Measurements from ENCODE around the gene DOCK4.

The DOCK4 gene

GRCh38 chr7:111954474-111955381, 251.5 kb downstream of the DOCK4 start:
- H3K9ac ChIP-seq (ENCODE audit: insufficient read length, low read depth) = no peak overlapping the region
- TF ChIP-seq SUZ12 (IDR thresholded peaks at IDR 0.05; ENCODE audit: extremely low read depth, insufficient read depth, insufficient read length) = no peak
- no peak for TF ChIP-seq ZNF274 (IDR thresholded peaks at IDR 0.05; ENCODE audit: low read depth, low read length)
- no peak for TF ChIP-seq YY1 (IDR thresholded peaks at IDR 0.05; ENCODE audit: insufficient read depth, insufficient read length)
- no peaks in the 10 kb centered on the region for H3K9me3 ChIP-seq (ENCODE audit: insufficient read depth, low read length)
- DNase-seq (ENCODE audit: low read depth, low spot score) = no peak
- H3K4me3 ChIP-seq (ENCODE audit: insufficient read length, low read depth) = no peak overlapping the region
- H3K27me3 ChIP-seq (ENCODE audit: insufficient read depth, insufficient read length) = no peaks in the 10 kb centered on the region
- no peaks in the 10 kb centered on the region for H3K4me1 ChIP-seq (ENCODE audit: insufficient read depth, insufficient read length)
- no peaks in the 10 kb centered on the region for H3K36me3 ChIP-seq (ENCODE audit: insufficient read depth, insufficient read length, low read length)

GRCh38 chr7:111954056-111954455, 252.1 kb downstream of the DOCK4 start:
- no peak for TF ChIP-seq YY1 (IDR thresholded peaks at IDR 0.05; ENCODE audit: insufficient read depth, insufficient read length)
- no peak for TF ChIP-seq SUZ12 (IDR thresholded peaks at IDR 0.05; ENCODE audit: extremely low read depth, insufficient read depth, insufficient read length)
- TF ChIP-seq ZNF274 (IDR thresholded peaks at IDR 0.05; ENCODE audit: low read depth, low read length) = no peak
- Histone ChIP-seq H3K9ac (ENCODE audit: insufficient read length, low read depth) (no peak overlapping the region), H3K27me3 (ENCODE audit: insufficient read depth, insufficient read length) (no peaks in the 10 kb centered on the region)

GRCh38 chr7:111953611-111954010, 252.6 kb downstream of the DOCK4 start:
- H3K4me1 ChIP-seq (ENCODE audit: insufficient read depth, insufficient read length) = no peaks in the 10 kb centered on the region
- H3K4me3 ChIP-seq (ENCODE audit: insufficient read length, low read depth) = no peak overlapping the region
- no peak for TF ChIP-seq YY1 (IDR thresholded peaks at IDR 0.05; ENCODE audit: insufficient read depth, insufficient read length)
- H3K9me3 ChIP-seq (ENCODE audit: insufficient read depth, low read length) = no peaks in the 10 kb centered on the region
- H3K36me3 ChIP-seq (ENCODE audit: insufficient read depth, insufficient read length, low read length) = no peaks in the 10 kb centered on the region
- H3K27me3 ChIP-seq (ENCODE audit: insufficient read depth, insufficient read length) = no peaks in the 10 kb centered on the region
- DNase-seq (ENCODE audit: low read depth, low spot score) = no peak
- H3K9ac ChIP-seq (ENCODE audit: insufficient read length, low read depth) = no peak overlapping the region

More at GRCh38 chr7:111954056-111954455, 252.1 kb downstream of the DOCK4 start:
- DNase-seq (ENCODE audit: low read depth, low spot score) = no peak
- H3K36me3 ChIP-seq (ENCODE audit: insufficient read depth, insufficient read length, low read length) = no peaks in the 10 kb centered on the region
- no peaks in the 10 kb centered on the region for H3K9me3 ChIP-seq (ENCODE audit: insufficient read depth, low read length)
- no peaks in the 10 kb centered on the region for H3K4me1 ChIP-seq (ENCODE audit: insufficient read depth, insufficient read length)
- H3K4me3 ChIP-seq (ENCODE audit: insufficient read length, low read depth) = no peak overlapping the region

- H3K9ac ChIP-seq (ENCODE audit: insufficient read length, low read depth) = no peak overlapping the region
- no peaks in the 10 kb centered on the region for H3K36me3 ChIP-seq (ENCODE audit: insufficient read depth, insufficient read length, low read length)
Observed at GRCh38 chr7:111952783-111953182, 253.4 kb downstream of the DOCK4 start.

DNA sequence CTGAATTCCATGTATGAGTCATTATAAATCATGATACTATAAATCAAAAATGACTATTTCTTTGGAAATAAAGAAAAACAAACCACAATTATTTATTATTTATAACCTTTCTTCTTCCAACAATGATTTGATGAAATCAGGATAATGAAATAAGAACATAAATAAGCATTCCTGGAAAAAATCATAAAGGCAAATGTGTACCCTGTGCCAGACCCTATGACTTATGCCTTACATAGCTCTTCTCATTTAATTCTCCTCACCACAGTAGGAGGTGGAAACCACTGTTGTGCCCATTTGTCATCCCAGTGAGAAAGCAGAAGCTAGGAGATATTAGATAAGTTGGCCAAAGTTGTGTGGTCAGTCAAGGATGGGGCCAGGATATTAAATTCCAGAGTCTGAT, 255.1 kb downstream of the DOCK4 start:
- Histone ChIP-seq H3K27me3 (ENCODE audit: insufficient read depth, insufficient read length) (no peaks in the 10 kb centered on the region), H3K36me3 (ENCODE audit: insufficient read depth, insufficient read length, low read length) (no peaks in the 10 kb centered on the region), H3K9me3 (ENCODE audit: insufficient read depth, low read length) (no peaks in the 10 kb centered on the region), H3K4me3 (ENCODE audit: insufficient read length, low read depth) (no peak overlapping the region), H3K9ac (ENCODE audit: insufficient read length, low read depth) (no peak overlapping the region), H3K4me1 (ENCODE audit: insufficient read depth, insufficient read length) (no peaks in the 10 kb centered on the region)
- TF ChIP-seq YY1 (IDR thresholded peaks at IDR 0.05; ENCODE audit: insufficient read depth, insufficient read length) (no peak), ZNF274 (IDR thresholded peaks at IDR 0.05; ENCODE audit: low read depth, low read length) (no peak), SUZ12 (IDR thresholded peaks at IDR 0.05; ENCODE audit: extremely low read depth, insufficient read depth, insufficient read length) (no peak)
- DNase-seq (ENCODE audit: low read depth, low spot score) = no peak

More at GRCh38 chr7:111952783-111953182, 253.4 kb downstream of the DOCK4 start:
- TF ChIP-seq ZNF274 (IDR thresholded peaks at IDR 0.05; ENCODE audit: low read depth, low read length) = no peak
- TF ChIP-seq SUZ12 (IDR thresholded peaks at IDR 0.05; ENCODE audit: extremely low read depth, insufficient read depth, insufficient read length) = no peak
- TF ChIP-seq YY1 (IDR thresholded peaks at IDR 0.05; ENCODE audit: insufficient read depth, insufficient read length) = no peak
- H3K4me3 ChIP-seq (ENCODE audit: insufficient read length, low read depth) = no peak overlapping the region
- no peak for DNase-seq (ENCODE audit: low read depth, low spot score)
- no peaks in the 10 kb centered on the region for H3K27me3 ChIP-seq (ENCODE audit: insufficient read depth, insufficient read length)
- H3K9me3 ChIP-seq (ENCODE audit: insufficient read depth, low read length) = no peaks in the 10 kb centered on the region
- H3K4me1 ChIP-seq (ENCODE audit: insufficient read depth, insufficient read length) = no peaks in the 10 kb centered on the region

GRCh38 chr7:111942450-111943081, 263.6 kb downstream of the DOCK4 start:
- DNase-seq (ENCODE audit: low read depth, low spot score) = no peak
- no peak for TF ChIP-seq SUZ12 (IDR thresholded peaks at IDR 0.05; ENCODE audit: extremely low read depth, insufficient read depth, insufficient read length)
- no peak for TF ChIP-seq ZNF274 (IDR thresholded peaks at IDR 0.05; ENCODE audit: low read depth, low read length)
- no peak for TF ChIP-seq YY1 (IDR thresholded peaks at IDR 0.05; ENCODE audit: insufficient read depth, insufficient read length)
- Histone ChIP-seq H3K4me1 (ENCODE audit: insufficient read depth, insufficient read length) (no peaks in the 10 kb centered on the region), H3K4me3 (ENCODE audit: insufficient read length, low read depth) (no peak overlapping the region), H3K27me3 (ENCODE audit: insufficient read depth, insufficient read length) (no peaks in the 10 kb centered on the region), H3K36me3 (ENCODE audit: insufficient read depth, insufficient read length, low read length) (no peaks in the 10 kb centered on the region), H3K9me3 (ENCODE audit: insufficient read depth, low read length) (peaks cover 31% of the 10 kb centered on the region), H3K9ac (ENCODE audit: insufficient read length, low read depth) (no peak overlapping the region)

DNA sequence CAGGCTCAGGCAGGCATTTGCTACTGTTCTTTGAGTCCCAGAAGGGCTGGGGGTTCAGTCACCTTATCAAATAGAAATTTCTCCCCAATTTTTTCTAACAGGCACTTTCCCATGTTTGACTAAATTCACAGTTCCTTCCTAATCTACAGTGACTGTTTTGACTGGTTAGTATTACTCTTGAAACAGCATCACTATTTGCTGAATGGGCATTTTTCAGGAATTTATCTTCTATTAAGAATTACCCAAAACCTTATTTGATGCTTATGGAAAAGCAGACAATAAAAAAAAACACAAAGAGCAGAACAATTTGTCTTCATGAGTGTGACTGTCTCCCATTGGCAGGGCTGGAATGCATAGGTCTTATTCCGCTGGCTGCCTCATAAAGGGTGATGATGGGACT, 269.0 kb downstream of the DOCK4 start:
- Histone ChIP-seq H3K27me3 (ENCODE audit: insufficient read depth, insufficient read length) (no peaks in the 10 kb centered on the region), H3K9me3 (ENCODE audit: insufficient read depth, low read length) (peaks cover 10% of the 10 kb centered on the region; the same call in 1 of the 2 replicates), H3K4me3 (ENCODE audit: insufficient read length, low read depth) (no peak overlapping the region), H3K4me1 (ENCODE audit: insufficient read depth, insufficient read length) (no peaks in the 10 kb centered on the region), H3K9ac (ENCODE audit: insufficient read length, low read depth) (no peak overlapping the region), H3K36me3 (ENCODE audit: insufficient read depth, insufficient read length, low read length) (no peaks in the 10 kb centered on the region)
- TF ChIP-seq SUZ12 (IDR thresholded peaks at IDR 0.05; ENCODE audit: extremely low read depth, insufficient read depth, insufficient read length) = no peak
- TF ChIP-seq ZNF274 (IDR thresholded peaks at IDR 0.05; ENCODE audit: low read depth, low read length) = no peak
- no peak for TF ChIP-seq YY1 (IDR thresholded peaks at IDR 0.05; ENCODE audit: insufficient read depth, insufficient read length)
- no peak for DNase-seq (ENCODE audit: low read depth, low spot score)

Data from NT2/D1 (cell line).